HG03060 (cell line): ENCODE measurements around the gene GNRHR.
A peak's percentile ranks its signal among the peaks of the same experiment; 100 is the strongest.

Source experiments
- ATAC-seq: cut with Tn5 transposase; IDR thresholded peaks from one replicate; pipeline ENCODE4 v1.9.1; 2021; ENCODE audit warnings: low read depth, moderate number of reproducible peaks; ENCODE audit not compliant: unreplicated experiment

Gene GNRHR

DNA sequence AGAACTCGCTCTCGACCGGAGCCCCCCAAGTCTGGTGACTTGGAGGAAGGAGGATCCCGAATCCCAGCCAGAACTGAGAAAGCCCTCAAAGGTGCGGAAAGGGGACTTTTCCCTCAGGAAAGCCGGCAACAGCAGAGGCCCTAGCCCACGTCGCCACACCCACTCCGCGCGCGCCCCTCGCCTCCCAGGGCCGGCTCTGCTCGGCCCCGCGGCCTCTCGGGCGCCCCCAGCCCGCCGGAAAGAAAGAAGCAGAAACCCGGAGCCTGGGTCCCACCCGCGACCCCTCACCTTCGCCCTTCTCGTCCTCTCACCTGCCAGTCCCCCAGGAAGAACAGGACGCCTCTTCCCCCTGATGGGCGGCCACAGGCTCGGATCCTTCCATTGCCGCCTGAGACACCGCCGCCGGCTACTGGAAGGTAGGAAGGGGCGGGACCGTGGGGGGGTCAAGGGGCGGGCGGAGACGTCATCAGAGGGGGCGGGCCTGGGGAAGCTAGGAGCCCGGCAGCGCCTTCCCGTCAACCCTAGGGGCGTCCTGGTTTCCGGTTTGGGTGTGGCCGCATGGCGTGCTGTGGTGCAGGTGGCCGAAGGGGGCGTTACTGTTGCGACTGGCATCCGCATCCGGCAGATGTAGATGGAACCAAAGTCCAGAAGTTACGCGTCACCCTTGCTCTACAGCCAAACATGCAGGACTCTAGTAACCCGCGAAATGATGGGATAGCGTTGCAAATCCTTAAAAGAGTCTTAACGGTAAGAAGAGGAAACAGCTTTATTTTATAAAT, 53.3 kb downstream of the GNRHR start, which contains the start of gene UBA6:
UBA6 (minus strand) TSS at position 418 of the 779 bp plus-strand sequence; CDS start at position 382, 36 bp downstream.
- ATAC-seq, result peak; percentile 93

DNA sequence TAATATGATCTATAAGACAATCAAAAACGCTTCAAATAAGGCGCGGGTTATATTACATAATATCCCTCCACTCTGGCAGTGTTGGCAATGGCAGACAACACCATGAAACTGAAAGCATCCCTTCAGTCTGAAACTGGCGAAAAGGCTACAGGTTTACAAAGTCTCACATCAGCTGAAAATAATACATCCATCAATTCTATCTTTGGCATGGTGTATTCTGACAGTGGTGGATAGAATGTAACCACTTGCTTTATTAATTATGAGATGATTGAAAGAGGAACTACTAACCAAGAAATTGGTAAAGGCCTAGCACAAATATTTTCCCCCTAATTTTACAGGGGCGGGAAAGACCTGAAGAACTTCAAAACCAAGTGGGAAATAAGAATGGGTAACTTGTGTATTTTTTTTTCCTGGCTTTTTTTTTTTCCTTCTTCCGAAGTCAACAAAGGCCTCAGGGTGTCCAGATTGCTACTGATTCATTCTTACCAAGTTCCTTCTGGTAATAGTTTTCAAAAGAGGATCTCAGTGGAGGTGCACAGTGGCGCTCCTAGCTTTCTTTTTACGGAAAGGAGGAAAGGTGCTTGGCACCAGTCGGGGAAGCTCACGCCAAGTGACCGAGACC, 54.0 kb downstream of the GNRHR start:
- ATAC-seq, result peak; percentile 31

GRCh38 chr4:67699603-67700002, 54.6 kb downstream of the GNRHR start:
- ATAC-seq, result no peak

DNA sequence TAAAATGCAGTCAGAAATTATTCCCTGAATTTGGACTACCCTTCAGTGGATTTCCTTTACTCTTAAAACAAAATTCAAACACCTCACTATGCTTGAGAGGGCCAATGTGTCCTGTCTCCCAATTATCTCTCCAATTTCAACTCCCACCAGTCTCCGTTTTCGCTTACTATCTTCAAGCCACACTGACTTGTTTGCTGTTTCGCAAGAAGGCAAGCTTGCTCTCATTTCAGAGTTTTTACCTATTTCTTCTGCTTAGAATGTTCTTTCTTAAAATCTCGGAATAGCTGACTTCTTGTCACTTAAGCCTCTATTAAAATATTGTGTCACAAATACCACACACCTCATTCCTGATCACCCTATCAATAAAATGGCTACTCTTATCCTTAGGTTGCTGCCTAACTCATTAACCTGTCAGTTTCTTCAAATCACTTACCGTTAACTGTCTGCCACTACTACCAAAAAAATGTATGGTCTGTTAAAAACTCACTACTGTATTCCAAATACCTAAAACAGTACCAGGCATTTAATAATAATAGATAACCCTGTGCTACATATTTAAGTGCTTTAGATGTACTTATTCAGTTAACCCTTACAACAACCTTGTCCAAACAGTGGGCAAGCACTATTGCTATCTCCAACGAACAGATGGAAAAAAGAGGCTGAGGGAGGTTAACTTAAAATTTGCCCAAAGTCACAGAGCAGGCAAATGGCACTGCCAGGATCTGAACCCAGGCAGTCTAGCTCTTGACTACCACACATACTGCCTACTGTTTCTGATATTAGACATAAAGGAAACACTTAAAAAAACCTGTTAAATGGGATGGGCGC, 56.1 kb downstream of the GNRHR start:
- ATAC-seq, result no peak

GRCh38 chr4:67696061-67696460, 58.1 kb downstream of the GNRHR start:
- ATAC-seq, result no peak

DNA sequence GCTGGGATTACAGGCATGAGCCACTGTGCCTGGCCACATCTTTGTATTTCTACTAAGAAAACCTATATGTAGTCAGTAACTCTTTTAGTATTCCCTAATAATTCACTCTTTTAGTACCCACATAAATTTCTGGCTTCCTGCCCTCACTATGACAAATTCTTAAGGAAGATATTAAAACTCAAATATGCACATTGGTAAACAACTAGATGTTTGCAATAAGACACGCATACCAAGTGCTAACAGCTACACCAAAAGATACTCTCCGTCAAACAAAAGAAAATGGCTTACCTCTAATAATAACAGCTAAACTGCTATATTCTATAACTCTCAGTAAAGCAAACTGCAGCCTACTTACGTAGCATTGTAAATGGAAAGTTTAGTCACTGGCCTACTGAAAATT, 59.5 kb downstream of the GNRHR start:
- ATAC-seq, result no peak

GRCh38 chr4:67691328-67691727, 62.9 kb downstream of the GNRHR start:
- no peak for ATAC-seq
